ENCODE results near the gene ZNF429. TPM values are rescaled to one million over a fixed set of nuclear protein-coding genes. Genes with fewer than 3 reads are reported as not detected.

The ZNF429 gene
- total and polyA plus RNA-seq, 2 donors (not counting 3 experiments of a cell fraction or from before 2014, with no cell fraction given), result 2.1 to 2.6 TPM

DNA sequence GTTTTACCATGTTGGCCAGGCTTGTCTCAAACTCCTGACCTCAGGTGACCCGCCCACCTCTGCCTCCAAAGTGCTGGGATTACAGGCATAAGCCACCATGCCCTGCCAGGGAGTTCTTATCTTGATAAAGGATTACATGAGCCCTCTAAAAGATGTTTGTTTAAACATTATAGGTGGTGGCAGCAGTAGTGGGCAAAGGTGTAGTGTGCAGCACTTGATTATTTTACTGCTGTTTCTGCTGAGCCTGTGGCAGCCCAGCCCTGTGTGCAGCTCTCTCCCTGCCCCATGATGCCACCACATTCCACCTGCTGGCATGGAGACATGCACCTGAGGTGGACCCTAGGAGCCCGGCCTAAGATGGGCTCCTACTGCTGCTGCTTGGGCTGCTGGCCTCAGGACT is 54.0 kb downstream of the ZNF429 start:
- no peak overlapping the region for H3K27ac ChIP-seq (ENCODE audit: insufficient read depth, low read depth, low read length)
- dilution Hi-C loops (cut with MboI; ENCODE audit: extremely low pct_ligation_motif_present, low sequenced_read_pairs) (no loop called here), intact Hi-C loops (cut with micrococcal nuclease) (no loop called here)
- CTCF ChIA-PET, result no interaction called here
- no peak for FAIRE-seq
- H3K9me1 ChIP-seq (replicated peaks; ENCODE audit: control insufficient read depth, extremely low read depth, insufficient read depth, low read length), result no peaks in the 10 kb centered on the region
- POLR2A ChIA-PET, result no interaction called here
- H3K4me1 ChIP-seq (ENCODE audit: control insufficient read depth, extremely low read depth, insufficient read depth, low read length), result no peaks in the 10 kb centered on the region
- no peak overlapping the region for H3K9ac ChIP-seq (replicated peaks; ENCODE audit: extremely low read depth, insufficient read depth, low read length)
- BruUV-seq (replicated peaks), result no TSS peak
- H3K36me3 ChIP-seq (ENCODE audit: control insufficient read depth in 2 of 2, extremely low read depth in 1 of 2, insufficient read depth in 2 of 2, low read length in 2 of 2), result no peaks in the 10 kb centered on the region
- no peaks in the 10 kb centered on the region for H3K79me2 ChIP-seq (ENCODE audit: control insufficient read depth, insufficient read depth, low read length)
- H4K20me1 ChIP-seq (replicated peaks; ENCODE audit: control insufficient read depth, extremely low read depth, insufficient read depth, low read length), result no peaks in the 10 kb centered on the region
- no peak overlapping the region for H3K4me3 ChIP-seq (replicated peaks in 1 of 3; ENCODE audit: insufficient read depth in 1 of 3, low read depth in 1 of 3, low read length in 3 of 3)
- no peak overlapping the region for H3K4me2 ChIP-seq (ENCODE audit: insufficient read depth, low read length)
- DNase-seq (ENCODE audit: low read depth, low spot score), result no peak
- no peaks in the 10 kb centered on the region for H3K27me3 ChIP-seq (ENCODE audit: control insufficient read depth in 2 of 2, insufficient read depth in 2 of 2, low read length in 2 of 2)
- H2AFZ ChIP-seq (ENCODE audit: low read depth, low read length), result no peak overlapping the region
- TF ChIP-seq JUN (IDR thresholded peaks at IDR 0.05; ENCODE audit: borderline replicate concordance, insufficient read depth, insufficient read length, low read depth), result no peak
- TF ChIP-seq, protein P1, sequence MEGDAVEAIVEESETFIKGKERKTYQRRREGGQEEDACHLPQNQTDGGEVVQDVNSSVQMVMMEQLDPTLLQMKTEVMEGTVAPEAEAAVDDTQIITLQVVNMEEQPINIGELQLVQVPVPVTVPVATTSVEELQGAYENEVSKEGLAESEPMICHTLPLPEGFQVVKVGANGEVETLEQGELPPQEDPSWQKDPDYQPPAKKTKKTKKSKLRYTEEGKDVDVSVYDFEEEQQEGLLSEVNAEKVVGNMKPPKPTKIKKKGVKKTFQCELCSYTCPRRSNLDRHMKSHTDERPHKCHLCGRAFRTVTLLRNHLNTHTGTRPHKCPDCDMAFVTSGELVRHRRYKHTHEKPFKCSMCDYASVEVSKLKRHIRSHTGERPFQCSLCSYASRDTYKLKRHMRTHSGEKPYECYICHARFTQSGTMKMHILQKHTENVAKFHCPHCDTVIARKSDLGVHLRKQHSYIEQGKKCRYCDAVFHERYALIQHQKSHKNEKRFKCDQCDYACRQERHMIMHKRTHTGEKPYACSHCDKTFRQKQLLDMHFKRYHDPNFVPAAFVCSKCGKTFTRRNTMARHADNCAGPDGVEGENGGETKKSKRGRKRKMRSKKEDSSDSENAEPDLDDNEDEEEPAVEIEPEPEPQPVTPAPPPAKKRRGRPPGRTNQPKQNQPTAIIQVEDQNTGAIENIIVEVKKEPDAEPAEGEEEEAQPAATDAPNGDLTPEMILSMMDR (IDR thresholded peaks at IDR 0.05; ENCODE audit: extremely low read depth in 1 of 2, insufficient read depth in 1 of 2, low read depth in 1 of 2, low read length in 2 of 2), result no peak
- TF ChIP-seq POLR2AphosphoS5 (IDR thresholded peaks at IDR 0.05; ENCODE audit: insufficient read depth, low read depth, low read length), result no peak
- TF ChIP-seq GATA2 (IDR thresholded peaks at IDR 0.05; ENCODE audit: insufficient read depth, insufficient read length, low read depth, low read length), result no peak
- TF ChIP-seq, protein P2, sequence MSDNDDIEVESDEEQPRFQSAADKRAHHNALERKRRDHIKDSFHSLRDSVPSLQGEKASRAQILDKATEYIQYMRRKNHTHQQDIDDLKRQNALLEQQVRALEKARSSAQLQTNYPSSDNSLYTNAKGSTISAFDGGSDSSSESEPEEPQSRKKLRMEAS (IDR thresholded peaks at IDR 0.05; ENCODE audit: insufficient read depth, insufficient read length), result no peak
- TF ChIP-seq MYC (IDR thresholded peaks at IDR 0.05; ENCODE audit: low read depth, low read length), result no peak
- TF ChIP-seq FOS (IDR thresholded peaks at IDR 0.05; ENCODE audit: borderline replicate concordance, insufficient read depth, low read length), result no peak
- TF ChIP-seq EZH2 (IDR thresholded peaks at IDR 0.05; ENCODE audit: borderline replicate concordance, low read depth, low read length, severe bottlenecking), result no peak
- no peak for TF ChIP-seq POLR2A (IDR thresholded peaks at IDR 0.05; ENCODE audit: low read depth, low read length)
- peaks cover 4% of the 10 kb centered on the region for H3K9me3 ChIP-seq (replicated peaks; ENCODE audit: control insufficient read depth, insufficient read depth, low read length)

Data from endothelial cell of umbilical vein (primary cell).